Measurements from ENCODE around the gene WDFY3. TPM values are rescaled to one million over a fixed set of nuclear protein-coding genes. Genes with fewer than 3 reads are reported as not detected.
"Not testable (repeated sequence)": the region's sequence is repeated elsewhere in the genome, so short reads cannot be mapped to it uniquely, and the experiment has no call there.

WDFY3 gene
- total and polyA plus RNA-seq, 3 experiments from 2014 or later = 0.53 to 0.85 TPM; not detected in 1

DNA sequence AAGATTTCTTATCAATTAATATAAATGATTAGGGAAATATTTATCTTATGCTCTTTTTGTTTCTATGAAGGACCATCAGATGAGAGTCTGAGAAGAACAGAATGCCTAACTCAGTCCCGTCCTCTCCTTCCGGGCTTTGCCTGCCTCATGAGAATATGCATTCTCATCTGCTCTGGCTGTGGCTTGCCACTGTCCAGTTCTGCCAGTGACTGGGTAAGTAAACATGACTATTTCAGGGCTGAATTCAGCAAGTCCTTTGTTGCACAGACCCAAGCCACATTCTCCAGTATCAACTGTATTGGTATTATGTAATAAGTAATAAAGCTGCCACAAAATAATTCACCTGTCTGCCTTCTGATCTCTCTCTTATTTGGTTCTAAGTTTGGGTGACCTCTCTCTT, 110.7 kb downstream of the WDFY3 start:
- peaks cover 0 to 6% (median 0%) of the 10 kb centered on the region in 5 donors for H3K9me3 Mint-ChIP-seq
- ChIA-PET POLR2A (no interaction called here), CTCF (no interaction called here)
- no peaks in the 10 kb centered on the region for H3K4me1 ChIP-seq (ENCODE audit: insufficient read depth, low read length)
- H3K27ac ChIP-seq (ENCODE audit: low read depth, low read length) = no peak overlapping the region
- no peak for DNase-seq
- H3K36me3 Mint-ChIP-seq = no peaks in the 10 kb centered on the region
- H3K27ac Mint-ChIP-seq = no peak overlapping the region
- H3K4me3 Mint-ChIP-seq = no peak overlapping the region
- H3K27me3 ChIP-seq (ENCODE audit: insufficient read depth, low read length, poor library complexity, severe bottlenecking) = no peaks in the 10 kb centered on the region
- H3K4me1 Mint-ChIP-seq = no peaks in the 10 kb centered on the region
- no peak overlapping the region for H3K4me3 ChIP-seq (ENCODE audit: low read length)
- no peaks in the 10 kb centered on the region for H3K36me3 ChIP-seq (ENCODE audit: insufficient read depth, low read length)
- H3K27me3 Mint-ChIP-seq = peaks cover 0 to 1% of the 10 kb centered on the region in 2 donors
- H3K9me3 ChIP-seq (ENCODE audit: low read length) = no peaks in the 10 kb centered on the region

DNA sequence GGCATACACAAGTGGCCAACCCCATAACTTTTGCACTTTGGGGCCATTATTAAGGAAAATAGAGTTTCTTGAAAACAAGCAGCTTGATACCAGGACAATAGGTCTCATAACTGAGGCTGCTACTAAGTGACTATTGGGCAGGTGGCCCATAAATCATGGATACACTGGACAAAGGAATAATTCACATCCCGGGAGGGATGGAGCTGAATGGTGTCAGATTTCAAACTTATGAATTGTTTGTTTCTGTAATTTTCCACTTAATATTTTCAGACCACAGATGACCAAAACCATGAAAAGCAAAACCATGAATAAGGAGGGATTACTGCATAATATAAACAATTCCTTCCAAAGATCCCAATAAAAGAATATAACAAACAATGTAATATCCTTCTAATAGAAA, 114.4 kb downstream of the WDFY3 start:
- Histone ChIP-seq H3K9me3 (ENCODE audit: low read length) (no peaks in the 10 kb centered on the region), H3K27ac (ENCODE audit: low read depth, low read length) (no peak overlapping the region), H3K36me3 (ENCODE audit: insufficient read depth, low read length) (no peaks in the 10 kb centered on the region), H3K4me3 (ENCODE audit: low read length) (no peak overlapping the region), H3K4me1 (ENCODE audit: insufficient read depth, low read length) (no peaks in the 10 kb centered on the region), H3K27me3 (ENCODE audit: insufficient read depth, low read length, poor library complexity, severe bottlenecking) (no peaks in the 10 kb centered on the region)
- H3K27me3 Mint-ChIP-seq = peaks cover 0 to 1% of the 10 kb centered on the region in 2 donors
- ChIA-PET POLR2A (no interaction called here), CTCF (no interaction called here)
- H3K36me3 Mint-ChIP-seq = no peaks in the 10 kb centered on the region
- H3K4me1 Mint-ChIP-seq = no peaks in the 10 kb centered on the region
- H3K9me3 Mint-ChIP-seq = peaks cover 0 to 4% (median 0%) of the 10 kb centered on the region in 5 donors
- no peak overlapping the region for H3K27ac Mint-ChIP-seq
- DNase-seq = no peak
- no peak overlapping the region for H3K4me3 Mint-ChIP-seq

DNA sequence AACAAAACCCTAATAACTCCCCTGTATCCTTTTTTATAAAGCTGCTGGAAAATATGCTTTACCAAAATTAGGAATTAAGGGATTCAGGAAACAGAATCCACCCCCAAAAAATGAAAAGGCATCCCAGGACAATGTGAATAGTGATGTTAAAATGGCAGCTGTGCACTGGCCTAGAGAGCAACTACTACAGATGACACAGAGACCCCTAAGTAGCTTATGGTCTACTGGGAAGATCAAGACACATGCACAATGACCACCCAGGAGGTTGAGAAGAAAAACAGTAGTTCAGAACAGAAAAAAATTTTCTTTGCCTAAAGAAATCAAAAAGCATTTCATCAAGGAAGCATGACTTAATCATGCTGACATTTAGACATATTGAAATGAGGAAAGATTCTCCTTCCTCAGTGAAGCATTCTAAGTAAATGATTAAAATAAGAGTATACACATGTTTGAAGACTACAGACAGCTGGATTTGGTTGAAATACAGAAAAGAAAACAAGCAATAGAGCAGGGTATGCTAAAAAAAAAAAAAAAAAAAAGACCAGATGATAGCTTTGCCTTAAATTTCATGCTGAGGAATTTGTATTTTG, 117.3 kb downstream of the WDFY3 start:
- Histone ChIP-seq H3K9me3 (ENCODE audit: low read length) (no peaks in the 10 kb centered on the region), H3K27ac (ENCODE audit: low read depth, low read length) (no peak overlapping the region), H3K36me3 (ENCODE audit: insufficient read depth, low read length) (no peaks in the 10 kb centered on the region), H3K4me1 (ENCODE audit: insufficient read depth, low read length) (no peaks in the 10 kb centered on the region), H3K4me3 (ENCODE audit: low read length) (no peak overlapping the region), H3K27me3 (ENCODE audit: insufficient read depth, low read length, poor library complexity, severe bottlenecking) (no peaks in the 10 kb centered on the region)
- no peak overlapping the region for H3K27ac Mint-ChIP-seq
- CTCF ChIA-PET = no interaction called here
- no peak overlapping the region for H3K4me3 Mint-ChIP-seq
- H3K27me3 Mint-ChIP-seq = peaks cover 0 to 1% of the 10 kb centered on the region in 2 donors
- POLR2A ChIA-PET = no interaction called here
- no peak for DNase-seq
- no peaks in the 10 kb centered on the region for H3K36me3 Mint-ChIP-seq
- H3K9me3 Mint-ChIP-seq = peaks cover 0 to 4% (median 0%) of the 10 kb centered on the region in 5 donors
- no peaks in the 10 kb centered on the region for H3K4me1 Mint-ChIP-seq

- no peaks in the 10 kb centered on the region for H3K36me3 Mint-ChIP-seq
- no peak overlapping the region for H3K4me3 Mint-ChIP-seq
- no peaks in the 10 kb centered on the region for H3K36me3 ChIP-seq (ENCODE audit: insufficient read depth, low read length)
- no peak for DNase-seq
- H3K27ac ChIP-seq (ENCODE audit: low read depth, low read length) = no peak overlapping the region
- H3K9me3 Mint-ChIP-seq = peaks cover 0 to 4% (median 0%) of the 10 kb centered on the region in 5 donors
- ChIA-PET POLR2A (no interaction called here), CTCF (no interaction called here)
- H3K4me1 ChIP-seq (ENCODE audit: insufficient read depth, low read length) = no peaks in the 10 kb centered on the region
- no peak overlapping the region for H3K27ac Mint-ChIP-seq
- H3K27me3 Mint-ChIP-seq = peaks cover 0 to 1% of the 10 kb centered on the region in 2 donors
- H3K27me3 ChIP-seq (ENCODE audit: insufficient read depth, low read length, poor library complexity, severe bottlenecking) = no peaks in the 10 kb centered on the region
- no peak overlapping the region for H3K4me3 ChIP-seq (ENCODE audit: low read length)
- no peaks in the 10 kb centered on the region for H3K9me3 ChIP-seq (ENCODE audit: low read length)
- H3K4me1 Mint-ChIP-seq = no peaks in the 10 kb centered on the region
Measured at GRCh38 chr4:84848432-84848831, 118.1 kb downstream of the WDFY3 start.

- Histone ChIP-seq H3K27me3 (ENCODE audit: insufficient read depth, low read length, poor library complexity, severe bottlenecking) (no peaks in the 10 kb centered on the region), H3K36me3 (ENCODE audit: insufficient read depth, low read length) (no peaks in the 10 kb centered on the region), H3K4me3 (ENCODE audit: low read length) (no peak overlapping the region), H3K4me1 (ENCODE audit: insufficient read depth, low read length) (no peaks in the 10 kb centered on the region), H3K9me3 (ENCODE audit: low read length) (no peaks in the 10 kb centered on the region), H3K27ac (ENCODE audit: low read depth, low read length) (no peak overlapping the region)
- Mint-ChIP-seq H3K36me3 (no peaks in the 10 kb centered on the region), H3K9me3 (peaks cover 0 to 4% (median 0%) of the 10 kb centered on the region in 5 donors), H3K4me3 (no peak overlapping the region), H3K4me1 (no peaks in the 10 kb centered on the region), H3K27ac (no peak overlapping the region), H3K27me3 (peaks cover 0 to 1% of the 10 kb centered on the region in 2 donors)
- DNase-seq = no peak
- POLR2A ChIA-PET = no interaction called here
- CTCF ChIA-PET = no interaction called here
Measured at GRCh38 chr4:84847978-84848377, 118.5 kb downstream of the WDFY3 start.

GRCh38 chr4:84846985-84847384, 119.5 kb downstream of the WDFY3 start:
- H3K27me3 ChIP-seq (ENCODE audit: insufficient read depth, low read length, poor library complexity, severe bottlenecking) = no peaks in the 10 kb centered on the region
- H3K27me3 Mint-ChIP-seq = peaks cover 0 to 1% of the 10 kb centered on the region in 2 donors
- H3K27ac ChIP-seq (ENCODE audit: low read depth, low read length) = no peak overlapping the region
- POLR2A ChIA-PET = no interaction called here
- H3K36me3 Mint-ChIP-seq = no peaks in the 10 kb centered on the region
- H3K4me3 Mint-ChIP-seq = no peak overlapping the region
- H3K4me1 ChIP-seq (ENCODE audit: insufficient read depth, low read length) = no peaks in the 10 kb centered on the region
- no peaks in the 10 kb centered on the region for H3K4me1 Mint-ChIP-seq
- H3K4me3 ChIP-seq (ENCODE audit: low read length) = no peak overlapping the region
- H3K36me3 ChIP-seq (ENCODE audit: insufficient read depth, low read length) = no peaks in the 10 kb centered on the region
- no peak overlapping the region for H3K27ac Mint-ChIP-seq
- CTCF ChIA-PET = no interaction called here
- peaks cover 0 to 3% (median 0%) of the 10 kb centered on the region in 5 donors for H3K9me3 Mint-ChIP-seq
- DNase-seq = no peak
- no peaks in the 10 kb centered on the region for H3K9me3 ChIP-seq (ENCODE audit: low read length)

DNA sequence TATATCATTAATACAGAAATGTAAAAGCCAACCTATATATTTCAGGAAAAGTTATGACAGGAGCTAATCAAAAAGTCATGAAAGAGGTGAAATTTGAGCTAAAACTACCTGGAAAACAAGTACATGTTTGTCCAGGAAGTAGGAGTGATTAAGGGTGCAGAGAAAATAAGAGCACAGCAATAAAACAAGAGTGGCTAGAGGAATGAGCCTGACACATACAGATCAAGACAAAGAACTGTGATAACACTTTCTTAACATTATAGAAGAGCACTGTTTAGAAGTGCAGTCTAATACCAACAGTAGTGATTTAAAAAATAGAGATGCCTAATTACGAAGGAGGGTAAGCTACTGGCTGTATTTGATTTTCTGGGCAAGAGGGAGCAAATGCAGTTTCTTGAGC, 125.1 kb downstream of the WDFY3 start:
- Mint-ChIP-seq H3K4me3 (no peak overlapping the region), H3K27ac (no peak overlapping the region), H3K9me3 (no peaks in the 10 kb centered on the region), H3K36me3 (no peaks in the 10 kb centered on the region), H3K4me1 (no peaks in the 10 kb centered on the region), H3K27me3 (no peaks in the 10 kb centered on the region)
- H3K27me3 ChIP-seq (ENCODE audit: insufficient read depth, low read length, poor library complexity, severe bottlenecking) = no peaks in the 10 kb centered on the region
- H3K4me3 ChIP-seq (ENCODE audit: low read length) = no peak overlapping the region
- H3K4me1 ChIP-seq (ENCODE audit: insufficient read depth, low read length) = no peaks in the 10 kb centered on the region
- no peaks in the 10 kb centered on the region for H3K9me3 ChIP-seq (ENCODE audit: low read length)
- ChIA-PET CTCF (no interaction called here), POLR2A (no interaction called here)
- no peak for DNase-seq
- no peaks in the 10 kb centered on the region for H3K36me3 ChIP-seq (ENCODE audit: insufficient read depth, low read length)
- no peak overlapping the region for H3K27ac ChIP-seq (ENCODE audit: low read depth, low read length)

GRCh38 chr4:84837751-84838150, 128.7 kb downstream of the WDFY3 start:
- Mint-ChIP-seq H3K4me1 (no peaks in the 10 kb centered on the region), H3K4me3 (no peak overlapping the region), H3K27ac (no peak overlapping the region), H3K27me3 (no peaks in the 10 kb centered on the region), H3K36me3 (no peaks in the 10 kb centered on the region), H3K9me3 (peaks cover 0 to 4% (median 0%) of the 10 kb centered on the region in 5 donors)
- H3K4me1 ChIP-seq (ENCODE audit: insufficient read depth, low read length) = no peaks in the 10 kb centered on the region
- H3K9me3 ChIP-seq (ENCODE audit: low read length) = no peaks in the 10 kb centered on the region
- DNase-seq = no peak
- H3K4me3 ChIP-seq (ENCODE audit: low read length) = no peak overlapping the region
- H3K27ac ChIP-seq (ENCODE audit: low read depth, low read length) = no peak overlapping the region
- CTCF ChIA-PET = no interaction called here
- no peaks in the 10 kb centered on the region for H3K27me3 ChIP-seq (ENCODE audit: insufficient read depth, low read length, poor library complexity, severe bottlenecking)
- POLR2A ChIA-PET = no interaction called here
- H3K36me3 ChIP-seq (ENCODE audit: insufficient read depth, low read length) = no peaks in the 10 kb centered on the region

DNA sequence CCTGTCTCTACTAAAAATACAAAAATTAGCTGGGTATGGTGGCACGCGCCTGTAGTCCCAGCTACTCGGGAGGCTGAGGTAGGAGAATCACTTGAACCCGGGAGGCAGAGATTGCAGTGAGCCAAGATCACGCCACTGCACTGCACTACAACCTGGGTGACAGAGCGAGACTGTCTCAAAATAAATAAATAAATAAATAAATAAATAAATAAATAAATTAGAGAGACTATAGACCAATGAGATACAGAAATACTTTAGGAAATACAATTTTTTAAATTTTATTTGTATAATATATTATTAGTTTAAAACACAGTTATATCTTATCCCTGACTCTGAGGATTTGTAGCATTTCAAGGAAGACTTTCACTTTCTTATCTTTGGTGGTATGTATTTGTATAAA, 136.9 kb downstream of the WDFY3 start:
- H3K36me3 ChIP-seq (ENCODE audit: insufficient read depth, low read length); POLR2A ChIA-PET; H3K27ac ChIP-seq (ENCODE audit: low read depth, low read length); H3K27ac Mint-ChIP-seq; H3K4me3 ChIP-seq (ENCODE audit: low read length); H3K4me1 Mint-ChIP-seq; H3K4me1 ChIP-seq (ENCODE audit: insufficient read depth, low read length); H3K9me3 Mint-ChIP-seq; H3K27me3 ChIP-seq (ENCODE audit: insufficient read depth, low read length, poor library complexity, severe bottlenecking); H3K27me3 Mint-ChIP-seq; DNase-seq; CTCF ChIA-PET; H3K36me3 Mint-ChIP-seq; H3K4me3 Mint-ChIP-seq; H3K9me3 ChIP-seq (ENCODE audit: low read length): not testable (repeated sequence)

Data from CD8-positive, alpha-beta memory T cell (primary cell).